Left kidney (tissue), 2 donors: ENCODE data around the gene CKB. TPM values are rescaled to one million over a fixed set of nuclear protein-coding genes. Genes with fewer than 3 reads are reported as not detected.

Experiments used
- DNase-seq: peaks from one replicate; pipeline ENCODE4 v3.0.0-alpha.2; 2013
- polyA plus RNA-seq: library from polyadenylated mRNA; unstranded; fragments of 120-200 nt; gene quantifications from one replicate; pipeline ENCODE4 v1.2.1, GENCODE V29; 2013; ENCODE audit not compliant: insufficient read length

CKB gene
- polyA plus RNA-seq, 1 donor, result 103 TPM

- no peak for DNase-seq
Measured at GRCh38 chr14:103540821-103541708, 18.4 kb upstream of the CKB start.

DNA sequence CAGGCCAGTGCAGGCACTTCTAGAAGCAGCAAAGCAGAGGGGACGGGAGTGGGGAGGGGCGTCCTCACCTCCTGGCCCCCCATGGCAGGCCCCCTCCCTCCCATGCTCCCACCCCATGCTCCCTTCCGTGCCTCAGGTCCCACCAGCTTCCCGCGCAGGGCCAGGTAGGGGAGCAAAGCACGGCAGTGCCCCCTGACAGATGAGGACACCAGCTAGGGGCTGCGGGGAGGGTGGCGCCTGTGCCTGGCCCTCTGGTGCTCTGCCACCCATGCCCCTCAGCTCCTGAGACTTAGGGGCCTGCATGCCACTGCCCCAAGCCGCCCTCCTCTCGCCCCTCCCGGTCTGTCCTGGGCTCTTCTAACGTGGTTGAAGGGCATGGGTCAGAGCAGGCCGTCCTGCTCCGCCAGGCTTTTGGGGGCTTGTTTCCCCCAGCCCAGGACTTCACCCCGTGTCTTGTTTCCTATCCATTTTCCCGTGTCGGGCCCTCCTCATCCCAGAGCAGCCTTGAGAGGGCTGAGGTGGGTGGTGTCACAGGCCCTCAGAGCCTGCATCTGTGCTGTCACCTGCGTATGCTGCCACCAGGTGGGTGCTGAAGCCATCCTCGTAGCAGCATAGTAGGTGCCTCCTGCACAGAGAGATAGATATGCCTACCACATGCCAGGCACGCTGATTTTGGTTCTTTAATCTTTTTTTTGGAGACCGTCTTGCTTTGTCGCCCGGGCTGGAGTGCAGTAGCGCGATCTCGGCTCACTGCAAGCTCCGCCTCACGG is 16.6 kb upstream of the CKB start:
- DNase-seq, result no peak

- DNase-seq, result no peak
Measured at GRCh38 chr14:103538291-103539055, 15.8 kb upstream of the CKB start.

GRCh38 chr14:103537175-103537990 is 14.8 kb upstream of the CKB start:
- DNase-seq, result no peak

DNA sequence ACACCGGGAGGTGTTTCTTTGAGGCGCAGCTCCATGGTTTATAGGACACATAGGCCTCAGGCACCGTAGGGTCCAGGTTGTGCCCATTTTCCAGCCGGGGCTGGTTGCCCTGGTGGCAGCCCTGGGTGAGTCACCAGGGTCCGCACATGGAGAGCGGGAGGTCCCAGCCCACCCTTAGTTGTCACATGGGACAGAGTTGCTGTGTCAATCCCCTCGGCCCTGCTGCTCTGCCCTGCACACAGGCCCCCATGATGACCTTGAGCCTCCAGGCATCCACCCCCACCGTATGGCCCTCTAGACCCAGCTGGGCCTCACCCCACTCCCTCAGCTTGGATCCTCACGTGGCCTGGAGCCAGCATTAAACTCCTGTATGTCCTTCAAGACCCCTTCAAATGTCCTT is 14.1 kb upstream of the CKB start:
- DNase-seq, result no peak

GRCh38 chr14:103535891-103536565 is 13.4 kb upstream of the CKB start:
- no peak for DNase-seq

- no peak for DNase-seq
Measured at GRCh38 chr14:103535081-103535890, 12.7 kb upstream of the CKB start.

DNA sequence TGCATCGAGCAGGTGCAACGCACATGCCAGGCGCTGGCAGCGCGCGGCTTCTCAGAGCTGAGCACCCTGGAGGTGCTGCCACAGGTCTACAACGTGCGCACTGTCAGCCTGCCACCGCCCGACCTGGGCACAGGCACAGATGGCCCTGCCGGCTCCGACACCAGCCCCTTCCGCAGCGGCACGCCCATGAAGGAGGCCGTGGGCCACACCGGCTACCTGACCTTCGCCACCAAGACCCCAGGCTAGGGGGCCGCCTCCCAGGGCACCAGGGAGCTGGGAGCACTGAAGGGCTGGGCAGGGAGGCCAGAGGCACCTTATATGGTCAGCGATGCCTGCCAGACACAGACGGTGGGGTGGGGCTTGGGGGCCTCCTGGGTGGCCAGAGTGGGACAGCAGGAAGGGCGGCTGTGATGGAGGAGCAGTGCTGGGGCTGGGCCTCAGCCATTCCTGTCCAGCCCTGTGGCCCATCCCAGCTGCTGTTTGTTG is 12.0 kb upstream of the CKB start:
- no peak for DNase-seq

- DNase-seq, result no peak
Measured at GRCh38 chr14:103533999-103534575, 11.5 kb upstream of the CKB start.

DNA sequence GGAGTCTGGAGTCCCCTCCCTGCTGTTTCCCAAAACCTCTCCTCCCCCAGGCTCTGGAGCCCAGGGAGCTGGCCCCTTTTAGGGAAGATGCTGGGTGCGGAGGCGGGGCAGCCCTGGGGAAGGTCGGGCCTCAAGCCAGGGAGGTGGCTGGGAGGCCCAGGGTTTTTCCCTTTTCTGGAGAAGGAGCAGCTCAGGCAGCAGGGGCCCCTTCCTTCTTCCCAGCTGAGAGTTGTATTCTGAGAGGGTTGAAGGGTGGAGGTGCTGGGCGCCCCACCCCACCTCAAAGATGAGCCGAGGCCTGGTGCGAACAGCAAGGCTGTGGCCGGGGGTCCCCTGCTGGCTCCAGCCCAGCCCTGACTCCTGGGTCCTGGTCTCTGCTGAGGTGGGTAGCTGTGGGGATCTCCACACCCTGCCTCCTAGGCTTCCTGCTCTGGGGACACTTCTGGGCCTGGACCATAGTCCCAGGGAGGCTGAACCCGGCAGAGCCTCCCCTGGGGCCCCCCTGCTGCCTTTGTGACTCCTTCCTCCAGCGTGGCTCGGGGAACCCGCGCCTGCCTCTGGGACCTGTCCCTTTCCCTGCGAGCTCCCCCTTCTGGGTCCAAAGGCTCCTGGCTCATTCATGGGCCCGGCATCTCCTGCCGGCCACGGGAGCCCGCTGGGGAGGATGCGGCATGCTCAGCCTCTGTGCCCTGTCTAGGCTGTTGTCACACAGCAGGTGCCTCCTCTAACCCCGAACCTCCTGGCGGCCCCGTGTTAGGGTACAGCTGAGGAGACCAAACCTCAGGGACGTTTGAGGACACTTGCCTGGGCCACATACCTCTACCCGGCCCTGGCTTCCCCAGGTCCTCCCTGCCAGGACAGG is 10.7 kb upstream of the CKB start:
- DNase-seq, result no peak

DNA sequence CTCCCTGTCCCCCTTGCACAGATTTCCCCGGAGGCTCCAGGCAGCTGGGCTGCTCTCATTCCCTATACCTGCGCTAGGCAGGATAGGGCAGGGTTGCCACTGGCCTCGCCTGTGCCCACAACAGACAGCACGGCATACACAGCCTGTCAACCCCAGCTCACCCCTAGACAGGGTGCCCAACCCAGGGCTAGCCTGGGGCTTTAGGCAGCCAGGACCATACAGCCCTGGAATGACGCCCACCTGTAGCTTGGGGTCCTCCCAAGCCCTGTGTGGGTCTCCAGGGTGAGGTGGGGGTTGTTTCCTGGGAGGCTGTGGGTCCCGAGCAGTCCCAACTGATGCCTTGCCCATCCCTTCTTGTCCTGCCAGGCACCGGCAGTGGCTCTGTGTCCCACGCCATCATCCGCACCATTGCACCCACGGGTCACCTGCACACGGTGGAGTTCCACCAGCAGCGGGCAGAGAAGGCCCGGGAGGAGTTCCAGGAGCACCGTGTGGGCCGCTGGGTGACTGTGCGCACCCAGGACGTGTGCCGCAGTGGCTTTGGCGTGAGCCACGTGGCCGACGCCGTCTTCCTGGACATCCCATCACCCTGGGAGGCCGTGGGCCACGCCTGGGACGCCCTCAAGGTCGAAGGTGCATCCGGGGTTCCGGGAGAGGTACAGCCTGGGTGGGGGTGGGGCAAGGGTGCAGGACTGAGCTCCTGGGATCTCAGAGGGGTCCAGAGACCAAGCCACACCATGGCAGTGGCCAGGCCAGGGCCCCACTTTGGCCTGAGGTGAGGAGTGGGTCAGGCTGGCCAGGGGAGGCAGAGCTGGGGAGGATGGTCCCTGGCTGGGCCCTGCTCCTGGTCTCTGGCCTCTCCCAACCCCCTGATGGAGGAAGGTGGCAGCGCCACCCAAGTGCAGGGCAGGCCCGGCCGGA is 9.8 kb upstream of the CKB start:
- DNase-seq, result no peak

DNA sequence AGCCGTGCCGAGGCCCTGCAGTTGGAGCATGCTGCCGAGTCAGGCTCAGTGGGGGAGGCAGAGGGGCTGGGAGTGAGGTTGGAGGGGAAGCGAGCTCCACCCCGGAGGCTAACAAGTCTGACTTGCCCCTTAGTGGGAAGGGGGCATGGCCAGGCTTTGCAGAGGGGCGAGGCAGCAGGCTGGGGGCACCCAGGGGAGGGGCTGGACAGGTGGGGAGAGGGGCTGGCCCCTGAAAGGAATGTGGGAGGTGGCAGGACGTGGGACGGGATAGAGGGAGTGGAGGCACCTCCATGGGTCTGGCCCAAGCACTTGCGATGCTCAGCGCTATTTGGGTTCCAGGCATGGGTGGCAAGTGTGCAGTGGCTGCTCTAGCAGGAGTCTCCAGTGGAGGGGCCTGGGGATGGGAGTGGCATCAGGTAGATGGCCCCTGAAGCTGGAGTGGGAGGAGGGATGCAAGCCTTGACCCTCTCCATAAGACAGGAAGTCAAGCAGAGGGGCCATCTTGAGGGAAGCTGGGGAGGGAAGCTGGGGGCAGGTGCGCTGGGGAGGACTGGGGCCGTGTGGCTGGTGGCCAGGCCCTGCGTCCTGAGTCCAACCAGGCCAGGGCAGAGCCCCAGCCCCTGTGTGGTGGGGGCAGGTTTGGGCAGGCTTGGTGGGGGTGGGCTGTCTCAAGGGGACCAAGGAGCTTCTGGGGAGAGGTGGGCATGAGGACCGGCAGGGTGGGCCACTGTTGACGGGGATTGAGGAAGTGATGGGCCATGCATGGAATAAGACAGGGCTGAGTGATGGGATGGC is 9.0 kb upstream of the CKB start:
- DNase-seq, result no peak

GRCh38 chr14:103530831-103531230 is 8.2 kb upstream of the CKB start:
- no peak for DNase-seq

- no peak for DNase-seq
Measured at GRCh38 chr14:103530390-103530789, 7.8 kb upstream of the CKB start.

DNA sequence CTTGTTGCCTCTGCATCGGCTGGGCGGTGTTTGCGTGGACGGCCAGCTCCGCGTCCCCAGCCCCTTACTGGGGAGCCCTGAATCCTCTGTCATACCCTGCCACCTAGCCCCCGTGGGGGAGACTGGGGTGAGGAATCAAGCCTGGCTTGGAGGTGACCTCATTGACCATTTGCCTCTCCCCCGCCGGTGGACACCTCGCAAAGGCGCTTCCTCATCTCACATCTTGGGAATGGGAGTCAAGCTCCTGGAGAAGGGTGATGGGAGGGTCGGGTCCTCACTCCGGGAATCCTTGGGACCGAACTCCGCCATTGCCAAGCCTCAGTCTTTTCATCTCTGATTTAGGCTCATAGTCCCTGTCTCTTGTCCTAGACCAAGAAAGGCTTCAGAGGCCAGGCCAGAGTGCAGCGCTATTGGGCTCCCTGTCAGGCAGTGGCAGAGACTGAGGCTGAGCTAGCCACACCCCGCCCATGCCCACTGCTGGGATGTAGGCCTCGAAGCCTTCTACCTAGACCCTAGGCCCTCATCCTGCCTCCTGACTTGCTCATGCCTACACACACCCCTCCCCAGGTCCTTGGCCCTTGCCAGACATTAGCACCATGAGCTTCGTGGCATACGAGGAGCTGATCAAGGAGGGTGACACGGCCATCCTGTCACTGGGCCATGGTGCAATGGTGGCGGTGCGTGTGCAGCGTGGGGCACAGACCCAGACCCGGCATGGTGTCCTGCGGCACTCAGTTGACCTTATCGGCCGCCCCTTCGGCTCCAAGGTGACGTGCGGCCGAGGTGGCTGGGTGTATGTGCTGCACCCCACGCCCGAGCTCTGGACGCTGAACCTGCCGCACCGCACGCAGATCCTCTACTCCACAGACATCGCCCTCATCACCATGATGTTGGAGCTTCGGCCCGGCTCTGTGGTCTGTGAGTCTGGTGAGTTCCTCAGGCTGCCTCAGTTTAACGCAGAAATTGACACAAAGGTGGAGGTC is 7.0 kb upstream of the CKB start:
- DNase-seq, result no peak
